Measurements from ENCODE around the gene C9orf43. TPM values are rescaled to one million over a fixed set of nuclear protein-coding genes. Genes with fewer than 3 reads are reported as not detected.
A peak's percentile ranks its signal among the peaks of the same experiment; 100 is the strongest.

Gene C9orf43
- total and polyA plus RNA-seq, 9 of the 15 experiments (the other 6 are each of a cell fraction or from before 2014, with no cell fraction given), result 0.21 to 0.58 (median 0.33) TPM

- TF ChIP-seq AFF1 (IDR thresholded peaks at IDR 0.05; ENCODE audit: low read depth in 1 of 2, partially characterized antibody in 2 of 2) (no peak), ELF1 (tag; IDR thresholded peaks at IDR 0.05) (peak; percentile 93), ZNF609 (CRISPR knock-in tag; IDR thresholded peaks at IDR 0.05; ENCODE audit: borderline replicate concordance) (no peak), MNT (conservative IDR thresholded peaks at IDR 0.05) (peak; percentile 73 to 85), PTRF (tag; IDR thresholded peaks at IDR 0.05) (no peak), THAP12 (CRISPR knock-in tag; IDR thresholded peaks at IDR 0.05) (peak; percentile 63; the same call in 1 of the 2 replicates), MYBL2 (IDR thresholded peaks at IDR 0.05; ENCODE audit: low read depth) (no peak), MYBL2 (CRISPR knock-in tag; IDR thresholded peaks at IDR 0.05; ENCODE audit: borderline replicate concordance) (no peak), ZKSCAN3 (CRISPR knock-in tag; IDR thresholded peaks at IDR 0.05) (no peak)
Observed at GRCh38 chr9:113401027-113401792, 9.3 kb upstream of the C9orf43 start, which contains the start of gene ALAD (continued).
